Measurements from ENCODE around the gene SLC22A31. TPM values are rescaled to one million over a fixed set of nuclear protein-coding genes. Genes with fewer than 3 reads are reported as not detected.

Gene SLC22A31
- total RNA-seq, 2 experiments from 2014 or later = 0.23 to 0.53 TPM

- DNase-seq = no peak
- no peak overlapping the region for H3K4me3 Mint-ChIP-seq
- H3K4me1 Mint-ChIP-seq = no peaks in the 10 kb centered on the region
- ChIA-PET POLR2A (interaction anchor here (0.9 kb wide), 1 partner anchor 366 kb away, joined by 3 read pairs; no protein-coding TSS in a partner anchor), CTCF (no interaction called here)
- H3K9me3 Mint-ChIP-seq = no peaks in the 10 kb centered on the region
- H3K27me3 Mint-ChIP-seq = no peaks in the 10 kb centered on the region
- no peaks in the 10 kb centered on the region for H3K36me3 Mint-ChIP-seq (ENCODE audit: low read depth)
- no peak overlapping the region for H3K27ac Mint-ChIP-seq
Observed at GRCh38 chr16:89176147-89176690, 24.1 kb downstream of the SLC22A31 start.

- POLR2A ChIA-PET = interaction anchor here (0.9 kb wide), 1 partner anchor 365 kb away, joined by 3 read pairs; no protein-coding TSS in a partner anchor
- CTCF ChIA-PET = no interaction called here
- H3K27me3 Mint-ChIP-seq = peaks cover 4% of the 10 kb centered on the region
- no peak overlapping the region for H3K27ac Mint-ChIP-seq
- no peak overlapping the region for H3K4me3 Mint-ChIP-seq
- no peaks in the 10 kb centered on the region for H3K36me3 Mint-ChIP-seq (ENCODE audit: low read depth)
- no peaks in the 10 kb centered on the region for H3K9me3 Mint-ChIP-seq
- peaks cover 5% of the 10 kb centered on the region for H3K4me1 Mint-ChIP-seq
- DNase-seq = no peak
Observed at GRCh38 chr16:89175280-89176146, 24.8 kb downstream of the SLC22A31 start.

- no peak overlapping the region for H3K27ac Mint-ChIP-seq
- H3K9me3 Mint-ChIP-seq = no peaks in the 10 kb centered on the region
- peaks cover 4% of the 10 kb centered on the region for H3K27me3 Mint-ChIP-seq
- no peak for DNase-seq
- no peaks in the 10 kb centered on the region for H3K36me3 Mint-ChIP-seq (ENCODE audit: low read depth)
- no peak overlapping the region for H3K4me3 Mint-ChIP-seq
- peaks cover 8% of the 10 kb centered on the region for H3K4me1 Mint-ChIP-seq
- ChIA-PET CTCF (no interaction called here), POLR2A (interaction anchor here (0.9 to 1.7 kb wide), 2 partner anchors 10 to 365 kb away, joined by 3 to 5 read pairs; no protein-coding TSS in a partner anchor)
Observed at GRCh38 chr16:89174877-89175276, 25.5 kb downstream of the SLC22A31 start.

- CTCF ChIA-PET = no interaction called here
- Mint-ChIP-seq H3K4me3 (no peak overlapping the region), H3K27ac (no peak overlapping the region), H3K9me3 (no peaks in the 10 kb centered on the region), H3K27me3 (peaks cover 4% of the 10 kb centered on the region), H3K36me3 (ENCODE audit: low read depth) (no peaks in the 10 kb centered on the region), H3K4me1 (peaks cover 8% of the 10 kb centered on the region)
- DNase-seq = no peak
- POLR2A ChIA-PET = interaction anchor here (1.7 kb wide), 1 partner anchor 11 kb away, joined by 5 read pairs; no protein-coding TSS in a partner anchor
Observed at GRCh38 chr16:89174055-89174827, 26.1 kb downstream of the SLC22A31 start.

- no peaks in the 10 kb centered on the region for H3K36me3 Mint-ChIP-seq (ENCODE audit: low read depth)
- no peak overlapping the region for H3K27ac Mint-ChIP-seq
- POLR2A ChIA-PET = interaction anchor here (1.7 kb wide), 1 partner anchor 12 kb away, joined by 5 read pairs; no protein-coding TSS in a partner anchor
- H3K27me3 Mint-ChIP-seq = peaks cover 4% of the 10 kb centered on the region
- H3K9me3 Mint-ChIP-seq = no peaks in the 10 kb centered on the region
- DNase-seq = no peak
- H3K4me1 Mint-ChIP-seq = peaks cover 8% of the 10 kb centered on the region
- CTCF ChIA-PET = no interaction called here
- H3K4me3 Mint-ChIP-seq = no peak overlapping the region
Observed at GRCh38 chr16:89173174-89173921, 27.0 kb downstream of the SLC22A31 start.

- H3K27ac Mint-ChIP-seq = no peak overlapping the region
- no peak for DNase-seq
- H3K4me3 Mint-ChIP-seq = no peak overlapping the region
- peaks cover 8% of the 10 kb centered on the region for H3K4me1 Mint-ChIP-seq
- H3K27me3 Mint-ChIP-seq = peaks cover 4% of the 10 kb centered on the region
- H3K36me3 Mint-ChIP-seq (ENCODE audit: low read depth) = no peaks in the 10 kb centered on the region
- CTCF ChIA-PET = no interaction called here
- no peaks in the 10 kb centered on the region for H3K9me3 Mint-ChIP-seq
- POLR2A ChIA-PET = no interaction called here
Observed at GRCh38 chr16:89172528-89173173, 27.7 kb downstream of the SLC22A31 start.

- POLR2A ChIA-PET = no interaction called here
- CTCF ChIA-PET = no interaction called here
- Mint-ChIP-seq H3K27ac (no peak overlapping the region), H3K27me3 (peaks cover 4% of the 10 kb centered on the region), H3K4me1 (peaks cover 8% of the 10 kb centered on the region), H3K4me3 (no peak overlapping the region), H3K9me3 (no peaks in the 10 kb centered on the region), H3K36me3 (ENCODE audit: low read depth) (no peaks in the 10 kb centered on the region)
- DNase-seq = no peak
Observed at GRCh38 chr16:89172171-89172527, 28.2 kb downstream of the SLC22A31 start.

- peaks cover 8% of the 10 kb centered on the region for H3K4me1 Mint-ChIP-seq
- ChIA-PET POLR2A (interaction anchor here (0.8 to 2.2 kb wide), 5 partner anchors 78 to 702 kb away, joined by 3 to 7 read pairs (median 4); partner anchors contain the start of genes ACSF3 and TCF25), CTCF (interaction anchor here (0.9 to 1.0 kb wide), 2 partner anchors 314 to 359 kb away, joined by 4 to 5 read pairs; no protein-coding TSS in a partner anchor)
- peak; percentile 95 for DNase-seq
- H3K4me3 Mint-ChIP-seq = peak within 1 kb of the TSS; percentile 67
- no peaks in the 10 kb centered on the region for H3K36me3 Mint-ChIP-seq (ENCODE audit: low read depth)
- H3K27ac Mint-ChIP-seq = no peak within 1 kb of the TSS
- peaks cover 4% of the 10 kb centered on the region for H3K27me3 Mint-ChIP-seq
- H3K9me3 Mint-ChIP-seq = no peaks in the 10 kb centered on the region
Observed at GRCh38 chr16:89171216-89172170, 28.8 kb downstream of the SLC22A31 start, which contains the start of gene CDH15. CDH15 (plus strand) TSS chr16:89171748; CDS start chr16:89171832, 84 bp downstream.

GRCh38 chr16:89170346-89171215 is 29.8 kb downstream of the SLC22A31 start:
- Mint-ChIP-seq H3K27ac (no peak overlapping the region), H3K36me3 (ENCODE audit: low read depth) (no peaks in the 10 kb centered on the region)
- POLR2A ChIA-PET = interaction anchor here (0.6 to 2.2 kb wide), 6 partner anchors 77 to 703 kb away, joined by 3 to 7 read pairs (median 4); partner anchors contain the start of genes ACSF3 and TCF25

GRCh38 chr16:89169778-89170177 is 30.6 kb downstream of the SLC22A31 start:
- DNase-seq = no peak
- H3K27ac Mint-ChIP-seq = no peak overlapping the region
- peaks cover 4% of the 10 kb centered on the region for H3K27me3 Mint-ChIP-seq
- H3K4me3 Mint-ChIP-seq = no peak overlapping the region
- peaks cover 8% of the 10 kb centered on the region for H3K4me1 Mint-ChIP-seq
- no peaks in the 10 kb centered on the region for H3K9me3 Mint-ChIP-seq
- H3K36me3 Mint-ChIP-seq (ENCODE audit: low read depth) = no peaks in the 10 kb centered on the region
- ChIA-PET POLR2A (interaction anchor here (1.2 to 2.2 kb wide), 2 partner anchors 76 to 361 kb away, joined by 3 to 7 read pairs; partner anchors contain the start of gene ACSF3), CTCF (no interaction called here)

More at GRCh38 chr16:89170346-89171215, 29.8 kb downstream of the SLC22A31 start:
- H3K4me1 Mint-ChIP-seq = peaks cover 8% of the 10 kb centered on the region
- peaks cover 4% of the 10 kb centered on the region for H3K27me3 Mint-ChIP-seq
- peak overlapping the region; percentile 67 for H3K4me3 Mint-ChIP-seq
- CTCF ChIA-PET = interaction anchor here (0.9 to 1.0 kb wide), 2 partner anchors 313 to 358 kb away, joined by 4 to 5 read pairs; no protein-coding TSS in a partner anchor
- no peak for DNase-seq
- no peaks in the 10 kb centered on the region for H3K9me3 Mint-ChIP-seq

All from activated CD4-positive, alpha-beta memory T cell treated with anti-CD3 and anti-CD28 coated beads, Interleukin-2, amount 10 ng/mL, durations not matched to agents 7 days and 5 days (primary cell).